Inflammatory macrophage (primary cell): ENCODE data around the gene SOD3.

Experiments used
- DNase-seq, 2 donors: peaks; one replicate each; pipeline ENCODE4 v3.0.0-alpha.2; 2020 to 2022
- total RNA-seq, 18 experiments: gene quantifications; one replicate each; lab custom pipeline; 2026; ENCODE audit warnings: mixed read lengths in 6 of 18, inconsistent platforms in 2 of 18; lab: John Stamatoyannopoulos, UW

Gene SOD3
- 0 to 0.12 (median 0) reads per million in 18 experiments for total RNA-seq

DNA sequence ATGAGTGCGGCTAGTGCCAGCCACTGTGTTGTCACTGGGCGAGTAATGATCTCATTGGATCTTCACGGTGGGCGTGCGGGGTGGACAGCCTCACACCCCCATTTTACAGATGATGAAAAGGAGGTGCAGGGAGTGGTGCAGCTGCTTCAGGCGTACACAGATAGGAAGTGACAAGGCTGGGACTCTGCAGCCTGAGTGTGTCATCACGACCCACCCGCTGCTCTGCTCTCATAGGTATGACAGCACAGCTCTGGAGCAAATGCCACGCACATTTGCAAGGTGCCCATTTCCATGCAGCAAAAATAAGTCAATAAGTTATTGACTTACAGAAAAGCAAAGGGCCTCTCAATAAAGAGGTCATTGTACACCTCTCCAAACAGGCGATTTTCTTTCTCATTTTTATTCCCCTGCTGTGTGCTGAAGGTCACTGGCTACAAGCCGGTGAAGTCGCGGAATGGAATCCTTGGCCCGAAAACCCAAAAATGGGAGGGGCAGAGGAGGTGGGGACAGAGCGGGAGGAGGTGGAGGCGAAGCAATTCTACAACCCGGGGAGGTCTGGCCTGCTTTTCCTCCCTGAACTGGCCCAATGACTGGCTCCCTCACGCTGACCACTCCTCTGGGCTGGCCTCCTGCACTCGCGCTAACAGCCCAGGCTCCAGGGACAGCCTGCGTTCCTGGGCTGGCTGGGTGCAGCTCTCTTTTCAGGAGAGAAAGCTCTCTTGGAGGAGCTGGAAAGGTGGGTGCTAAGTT, at the start of gene SOD3:
Gene SOD3 (plus strand): TSS at position 658 of the 750 bp plus-strand sequence. CDS start 3,949 bp downstream, outside the sequence.
- DNase-seq = peak in 1 of 2 donors; percentile 49

GRCh38 chr4:24747234-24747975, 48.0 kb upstream of the SOD3 start:
- no peak for DNase-seq

DNA sequence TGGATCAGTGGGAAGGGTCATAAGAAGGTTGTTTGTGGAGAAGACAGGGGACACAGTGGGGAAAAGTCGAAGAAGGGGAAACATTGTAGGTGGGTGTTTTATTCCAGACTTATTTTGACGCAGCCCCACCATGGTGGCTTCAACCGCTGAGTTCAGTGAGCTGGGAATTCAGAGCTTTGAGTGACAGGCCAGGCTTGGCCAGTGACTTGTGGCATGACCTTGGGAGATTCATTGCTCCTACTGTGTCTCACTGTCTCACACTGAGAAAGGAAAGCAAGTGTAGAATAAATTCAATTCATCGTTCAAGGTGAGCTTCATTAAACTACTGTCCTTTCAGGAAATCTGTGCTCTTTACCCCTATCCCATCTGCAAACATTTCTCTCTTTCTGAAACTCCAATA, 47.4 kb upstream of the SOD3 start:
- DNase-seq = no peak

GRCh38 chr4:24748758-24749350, 46.5 kb upstream of the SOD3 start:
- no peak for DNase-seq

DNA sequence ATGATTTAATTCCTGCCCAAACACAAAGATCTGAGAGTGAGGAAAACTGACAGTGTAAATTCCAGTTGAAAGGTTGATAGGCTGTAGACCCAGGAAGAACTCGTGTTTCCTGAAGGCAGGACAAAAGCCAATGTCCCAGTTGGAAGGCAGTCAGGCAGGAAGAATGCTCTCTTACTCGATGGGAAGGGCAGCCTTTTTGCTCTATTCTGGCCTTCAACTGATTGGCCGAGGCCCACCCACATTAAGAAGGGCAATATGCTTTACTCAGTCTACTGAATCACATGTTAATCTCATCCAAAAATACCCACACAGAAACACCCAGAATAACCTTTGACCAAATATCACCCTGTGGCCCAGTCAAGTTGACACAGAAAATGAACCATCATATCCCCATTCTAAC, 45.3 kb upstream of the SOD3 start:
- DNase-seq = no peak

- peak; percentile 8 to 31 for DNase-seq
These were observed 43.3 kb upstream of the SOD3 start for GRCh38 chr4:24751926-24752539.

DNA sequence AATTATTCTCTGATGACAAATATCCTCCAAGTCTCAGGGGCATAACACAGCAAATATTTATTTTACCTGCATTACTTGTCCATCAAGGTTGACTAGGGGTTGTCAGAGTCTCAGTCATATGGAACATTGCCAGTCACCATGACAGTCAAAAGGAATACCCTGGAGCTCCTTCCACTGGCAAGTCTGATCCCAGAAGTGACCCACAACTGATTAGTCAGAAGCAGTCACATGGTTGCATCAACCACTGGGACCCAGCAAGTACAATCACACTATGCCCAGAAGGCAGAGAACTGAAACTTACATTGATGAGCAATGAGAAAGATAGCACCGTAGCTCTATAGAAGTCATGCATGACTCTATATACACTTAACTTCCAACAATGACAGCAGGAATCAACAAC, 41.9 kb upstream of the SOD3 start:
- peak; percentile 11 to 39 for DNase-seq

DNA sequence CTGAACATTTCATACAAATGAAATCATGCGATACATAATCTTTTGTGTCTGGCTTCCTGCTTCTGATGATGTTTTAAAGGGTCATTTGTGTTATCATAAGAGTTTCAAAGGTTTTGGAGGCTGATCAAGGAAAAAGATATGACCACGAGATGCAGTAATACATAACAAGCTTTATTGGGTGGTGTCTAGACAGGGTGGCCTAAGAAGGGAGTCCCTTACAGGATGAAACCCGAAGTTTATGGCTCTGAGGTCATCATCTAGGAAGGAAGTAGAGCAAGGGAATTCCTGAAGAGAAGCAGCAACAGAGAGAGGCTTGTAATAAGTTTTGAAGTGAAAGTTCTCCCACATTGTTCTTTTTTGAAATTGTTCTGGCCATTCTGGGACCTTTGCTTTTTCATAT, 40.8 kb upstream of the SOD3 start:
- no peak for DNase-seq

DNA sequence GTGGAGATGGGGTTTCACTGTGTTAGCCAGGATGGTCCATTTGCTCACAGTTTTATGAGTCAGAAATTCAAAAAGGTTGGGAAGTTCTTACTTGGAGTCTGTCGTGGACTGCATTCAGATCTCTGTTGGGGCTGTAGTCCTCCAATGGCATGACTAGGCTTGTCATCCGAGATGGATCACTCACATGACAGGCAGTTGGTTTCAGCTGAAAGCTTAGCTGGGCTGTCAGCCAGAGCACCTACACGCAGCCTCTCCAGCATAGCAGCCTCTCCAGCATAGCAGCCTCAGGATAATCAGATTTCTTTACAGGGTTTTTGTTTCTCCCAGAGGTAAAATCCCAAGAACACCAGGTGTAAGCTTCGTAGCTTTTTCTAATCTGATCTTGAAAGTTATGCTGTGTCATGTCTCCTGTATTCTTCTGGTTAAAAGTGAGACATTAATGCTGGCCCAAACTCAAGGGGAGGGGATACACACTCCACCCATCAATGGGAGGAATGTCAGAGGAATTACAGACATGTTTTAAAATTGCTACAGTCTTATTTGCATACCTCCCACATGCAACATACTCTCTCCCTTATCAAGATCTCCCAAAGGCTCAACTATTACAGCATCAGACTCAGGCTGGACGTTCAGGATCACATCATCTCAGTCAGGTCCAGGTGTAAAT, 31.6 kb upstream of the SOD3 start:
- DNase-seq = no peak

GRCh38 chr4:24764345-24764744, 31.0 kb upstream of the SOD3 start:
- DNase-seq = no peak

- no peak for DNase-seq
These were observed 29.9 kb upstream of the SOD3 start for GRCh38 chr4:24765376-24765988.

GRCh38 chr4:24768006-24768405, 27.4 kb upstream of the SOD3 start:
- no peak for DNase-seq

GRCh38 chr4:24768604-24769003, 26.8 kb upstream of the SOD3 start:
- no peak for DNase-seq

- no peak for DNase-seq
These were observed 25.8 kb upstream of the SOD3 start for GRCh38 chr4:24769571-24769970.

GRCh38 chr4:24770032-24770584, 25.3 kb upstream of the SOD3 start:
- peak; percentile 57 to 76 for DNase-seq

- no peak for DNase-seq
These were observed 24.7 kb upstream of the SOD3 start for GRCh38 chr4:24770667-24771066.

- no peak for DNase-seq
These were observed 24.1 kb upstream of the SOD3 start for GRCh38 chr4:24771241-24771640.

DNA sequence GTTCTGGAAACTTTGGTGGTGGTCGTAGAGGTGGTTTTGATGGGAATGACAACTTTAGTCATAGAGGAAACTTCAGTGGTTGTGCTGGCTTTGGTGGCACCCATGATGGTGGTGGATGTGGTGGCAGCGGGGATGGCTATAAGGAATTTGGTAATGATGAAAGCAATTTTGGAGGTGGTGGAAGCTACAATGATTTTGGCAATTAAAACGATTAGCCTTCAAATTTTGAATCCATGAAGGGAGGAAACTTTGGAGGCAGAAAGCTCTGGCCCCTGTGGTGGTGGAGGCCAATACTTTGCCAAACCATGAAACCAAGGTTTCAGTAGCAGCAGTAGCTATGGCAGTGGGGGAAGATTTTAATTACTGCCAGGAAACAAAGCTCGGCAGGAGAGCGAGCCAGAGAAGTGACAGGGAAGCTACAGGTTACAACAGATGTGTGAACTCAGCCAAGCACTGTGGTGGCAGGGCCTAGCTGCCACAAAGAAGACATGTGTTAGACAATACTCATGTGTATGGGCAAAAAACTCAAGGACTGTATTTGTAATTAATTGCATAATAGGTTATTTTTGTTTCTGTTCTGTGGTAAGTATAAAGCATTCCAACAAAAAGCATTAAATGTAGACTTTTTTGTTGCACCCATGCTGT, 23.2 kb upstream of the SOD3 start:
- no peak for DNase-seq

- no peak for DNase-seq
These were observed 22.4 kb upstream of the SOD3 start for GRCh38 chr4:24772952-24773351.

DNA sequence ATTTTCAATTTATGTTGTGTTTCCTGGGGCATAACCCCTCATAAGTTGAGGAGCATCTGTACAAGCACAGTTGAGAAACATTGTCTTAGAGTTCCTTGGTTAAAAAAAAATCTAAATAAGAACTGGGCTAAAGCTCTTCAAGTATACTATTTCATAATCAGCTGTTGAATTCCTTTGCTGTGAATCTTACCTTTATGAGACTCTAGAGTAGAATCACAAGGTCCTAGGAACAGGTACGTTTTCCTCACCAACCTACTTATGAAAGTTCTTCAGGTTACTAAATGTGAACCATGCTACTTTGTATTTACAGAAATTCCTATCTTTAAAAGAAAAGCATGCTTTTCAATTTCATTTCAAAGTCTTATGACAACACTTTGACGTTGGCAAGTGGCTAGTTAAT, 20.9 kb upstream of the SOD3 start:
- no peak for DNase-seq

DNA sequence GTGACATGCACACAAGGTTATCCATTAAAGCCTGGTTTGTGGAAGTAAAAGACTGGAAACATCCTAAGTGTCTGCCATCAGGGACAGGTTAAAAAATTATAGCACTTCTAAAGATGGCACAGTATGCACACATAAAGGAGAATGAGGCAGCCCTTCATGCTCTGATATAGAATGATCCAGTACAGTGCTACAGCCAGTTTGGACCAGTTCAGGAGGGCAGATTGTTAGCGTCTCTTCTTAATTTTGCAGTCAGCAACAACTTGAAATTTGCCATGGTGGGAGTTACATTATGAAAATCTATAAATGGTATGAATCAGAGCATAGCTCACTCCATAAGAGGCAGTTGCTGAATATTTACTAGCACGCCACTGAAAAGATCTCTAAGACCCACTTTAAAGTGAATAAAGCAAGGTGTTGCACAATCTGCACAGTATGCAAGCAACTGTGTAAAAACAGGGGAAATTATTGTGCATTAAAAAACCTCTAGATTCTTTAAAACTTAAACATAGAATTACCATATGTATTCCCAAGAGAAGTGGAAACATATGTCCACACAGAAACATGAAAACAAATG, 20.3 kb upstream of the SOD3 start:
- no peak for DNase-seq
